HG03558 (cell line): ENCODE results near the gene RARA.

Experiments used
- ATAC-seq: cut with Tn5 transposase; IDR thresholded peaks from one replicate; pipeline ENCODE4 v1.9.1; 2021; ENCODE audit warnings: moderate number of reproducible peaks; ENCODE audit not compliant: unreplicated experiment; ENCODE audit errors: extremely low read depth

RARA gene

DNA sequence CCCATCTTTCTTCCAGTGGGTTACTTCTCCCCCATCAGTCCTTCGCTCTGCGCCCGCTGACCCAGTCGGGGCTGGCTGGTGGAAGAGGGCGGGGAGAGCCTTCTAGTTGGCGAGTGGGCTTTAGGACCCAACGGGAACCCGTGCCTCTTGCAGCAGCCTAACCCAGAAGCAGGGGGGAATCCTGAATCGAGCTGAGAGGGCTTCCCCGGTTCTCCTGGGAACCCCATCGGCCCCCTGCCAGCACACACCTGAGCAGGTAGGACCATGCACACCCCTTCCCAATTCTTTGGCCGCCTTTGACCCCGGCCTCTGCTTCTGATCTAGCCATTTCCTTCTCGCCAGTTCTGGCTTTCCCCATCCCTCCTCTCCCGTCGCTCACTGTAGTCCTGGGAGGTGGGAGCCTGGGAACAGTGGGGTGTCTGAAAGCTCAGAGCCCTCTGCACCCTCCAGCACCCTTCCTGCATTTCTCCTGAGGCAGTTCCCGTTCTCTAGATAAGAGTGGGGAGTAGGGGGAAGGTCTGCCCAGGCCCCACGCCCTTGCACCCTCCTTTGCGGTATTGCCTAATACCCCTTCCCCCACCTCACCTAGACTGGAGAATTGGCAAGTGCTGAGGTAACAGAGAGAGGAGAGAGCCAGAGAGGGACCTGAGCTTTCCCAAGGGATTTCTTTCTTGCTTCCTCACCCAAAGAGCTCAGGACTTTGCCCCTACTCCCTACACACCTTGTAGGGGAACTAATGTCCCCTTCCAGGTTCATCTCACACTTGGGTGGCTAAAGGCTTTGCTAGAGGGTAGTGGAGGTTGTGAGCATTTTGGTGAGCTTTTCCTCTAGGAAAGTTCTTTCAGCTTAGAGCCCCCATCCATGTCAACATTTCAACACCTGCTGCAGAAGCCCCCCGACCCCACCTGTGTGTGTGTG is at the start of gene RARA:
TSS of gene RARA (plus strand) at position 150 of the 918 bp plus-strand sequence. CDS start 22,039 bp downstream, outside the sequence.
- no peak for ATAC-seq

DNA sequence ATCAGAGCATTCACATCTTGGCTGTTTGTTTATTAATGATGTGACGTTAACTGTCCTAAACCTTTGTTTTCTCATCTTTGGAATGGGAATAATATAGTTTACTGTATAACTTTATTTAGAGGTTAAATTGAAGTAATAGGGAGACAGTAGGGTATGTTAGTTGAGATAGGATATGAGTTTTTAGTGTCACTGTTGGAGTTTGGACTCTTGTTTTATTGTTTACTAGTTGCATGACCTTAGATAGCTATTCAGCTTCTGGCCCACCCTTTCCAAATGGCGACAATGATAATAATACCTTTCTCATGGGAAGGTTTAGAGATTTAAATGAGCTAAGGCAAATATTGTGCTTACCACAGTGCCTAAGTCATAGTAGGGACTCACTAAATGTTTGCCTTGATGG is 49.5 kb upstream of the RARA start:
- no peak for ATAC-seq

DNA sequence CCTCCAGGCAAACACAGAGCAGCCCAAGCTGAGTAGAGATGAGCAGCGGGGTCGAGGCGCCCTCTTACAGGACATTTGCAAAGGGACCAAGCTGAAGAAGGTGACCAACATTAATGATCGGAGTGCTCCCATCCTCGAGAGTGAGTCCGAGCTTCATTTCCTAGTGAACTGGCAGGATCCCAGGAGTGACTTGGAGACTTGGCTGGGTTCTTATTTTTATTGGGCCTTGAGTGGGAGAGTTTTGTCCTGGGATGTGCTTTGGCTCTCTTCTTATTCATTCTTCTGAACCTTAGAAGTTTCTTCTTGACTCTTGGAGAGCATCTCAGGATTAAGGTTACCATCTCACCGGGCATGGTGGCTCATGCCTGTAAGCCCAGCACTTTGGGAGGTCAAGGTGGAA is 48.5 kb upstream of the RARA start:
- no peak for ATAC-seq

DNA sequence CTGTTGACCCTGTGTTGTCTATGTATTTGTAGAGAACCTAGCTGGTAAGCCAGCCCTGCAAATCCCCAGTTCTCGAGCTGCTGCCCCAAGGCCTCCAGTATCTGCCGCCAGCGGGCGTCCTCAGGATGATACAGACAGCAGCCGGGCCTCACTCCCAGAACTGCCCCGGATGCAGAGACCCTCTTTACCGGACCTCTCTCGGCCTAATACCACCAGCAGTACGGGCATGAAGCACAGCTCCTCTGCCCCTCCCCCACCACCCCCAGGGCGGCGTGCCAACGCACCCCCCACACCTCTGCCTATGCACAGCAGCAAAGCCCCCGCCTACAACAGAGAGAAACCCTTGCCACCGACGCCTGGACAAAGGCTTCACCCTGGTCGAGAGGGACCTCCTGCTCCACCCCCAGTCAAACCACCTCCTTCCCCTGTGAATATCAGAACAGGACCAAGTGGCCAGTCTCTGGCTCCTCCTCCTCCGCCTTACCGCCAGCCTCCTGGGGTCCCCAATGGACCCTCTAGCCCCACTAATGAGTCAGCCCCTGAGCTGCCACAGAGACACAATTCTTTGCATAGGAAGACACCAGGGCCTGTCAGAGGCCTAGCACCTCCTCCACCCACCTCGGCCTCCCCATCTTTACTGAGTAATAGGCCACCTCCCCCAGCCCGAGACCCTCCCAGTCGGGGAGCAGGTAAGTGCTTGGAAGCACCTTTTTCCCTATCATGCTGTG is 44.4 kb upstream of the RARA start:
- ATAC-seq: no peak

DNA sequence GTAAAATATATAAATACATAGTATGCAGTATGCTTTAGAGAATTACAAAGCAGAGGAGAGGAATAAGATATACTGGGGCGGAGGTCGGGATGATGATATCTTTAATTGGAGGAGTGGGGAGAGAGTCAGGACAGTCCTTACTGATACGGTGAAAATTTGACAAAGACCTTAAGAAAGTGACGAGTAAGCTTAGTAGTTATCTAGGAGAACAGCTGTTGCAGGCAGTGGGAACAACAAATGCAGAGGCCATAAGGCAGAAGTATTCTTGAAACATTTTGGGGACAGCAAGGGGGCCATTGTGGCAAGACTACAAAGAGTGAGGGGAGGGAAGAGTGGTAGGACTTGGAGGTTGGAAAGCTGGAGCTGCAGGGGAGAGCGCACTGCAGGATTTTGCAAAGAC is 43.6 kb upstream of the RARA start:
- ATAC-seq: no peak

DNA sequence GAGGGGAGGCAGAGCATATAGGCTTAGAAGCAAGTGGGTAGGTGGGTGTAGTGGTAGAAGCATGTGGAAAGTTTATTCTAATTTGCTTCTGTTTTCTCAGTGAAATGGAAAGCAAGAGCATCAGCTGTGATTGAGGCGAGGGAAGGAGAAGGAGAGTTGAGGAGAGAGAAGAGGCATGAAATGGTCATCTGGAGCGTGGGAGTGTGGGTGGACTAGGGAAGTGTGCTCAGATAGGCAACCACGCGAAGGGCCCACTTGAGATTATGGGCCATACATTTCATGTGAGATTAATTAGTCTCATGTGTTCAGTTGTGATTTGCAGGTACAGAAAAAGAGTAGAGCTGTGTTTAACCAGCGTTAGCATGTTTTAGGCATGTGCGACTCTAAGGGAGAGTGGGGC is 42.1 kb upstream of the RARA start:
- ATAC-seq: no peak

DNA sequence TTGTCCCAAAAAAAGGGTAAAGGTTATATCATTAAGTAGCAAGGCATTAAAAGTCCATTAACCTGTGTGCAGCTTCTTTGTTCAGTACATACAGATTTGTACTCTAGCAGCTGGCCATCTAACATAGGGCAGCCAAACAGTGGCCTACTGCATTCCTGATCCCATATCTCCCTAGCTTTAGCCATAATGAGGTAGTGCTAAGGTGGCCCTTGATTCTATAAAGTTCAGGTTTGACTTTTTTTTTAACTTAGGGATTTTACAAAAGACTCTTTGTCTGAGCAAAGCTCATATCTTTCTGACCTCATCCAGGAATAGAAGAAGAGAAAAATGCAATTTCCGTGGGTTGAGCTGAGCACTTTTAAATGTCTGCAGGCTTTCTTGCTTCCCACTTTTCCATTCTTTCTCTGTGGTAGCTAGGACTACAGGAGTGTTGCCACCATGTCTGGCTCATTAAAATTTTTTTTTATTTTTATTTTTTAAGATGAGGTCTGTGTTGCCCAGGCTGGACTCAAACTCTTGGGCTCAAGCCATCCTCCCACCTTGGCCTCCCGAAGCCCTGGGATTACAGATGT is 40.8 kb upstream of the RARA start:
- no peak for ATAC-seq

DNA sequence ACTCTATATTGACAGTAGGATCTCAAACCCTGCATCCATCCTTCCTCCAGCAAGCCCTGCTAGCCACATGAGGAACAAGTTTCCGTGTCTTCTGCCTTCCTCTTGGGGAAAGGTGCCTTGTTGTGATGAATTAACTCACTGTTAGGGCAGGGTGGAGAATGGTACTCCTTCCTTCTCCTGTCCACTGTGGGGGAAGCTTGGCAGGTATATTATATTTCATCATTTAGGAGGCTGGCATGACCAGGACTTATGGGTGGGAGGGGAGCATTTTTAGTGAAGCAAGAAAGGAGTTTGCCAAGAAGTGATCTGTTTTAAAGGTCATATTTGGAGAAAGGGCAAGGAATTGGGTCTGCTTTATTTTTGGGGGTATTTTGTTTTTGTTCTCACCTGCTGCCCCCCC is 30.6 kb upstream of the RARA start:
- no peak for ATAC-seq

DNA sequence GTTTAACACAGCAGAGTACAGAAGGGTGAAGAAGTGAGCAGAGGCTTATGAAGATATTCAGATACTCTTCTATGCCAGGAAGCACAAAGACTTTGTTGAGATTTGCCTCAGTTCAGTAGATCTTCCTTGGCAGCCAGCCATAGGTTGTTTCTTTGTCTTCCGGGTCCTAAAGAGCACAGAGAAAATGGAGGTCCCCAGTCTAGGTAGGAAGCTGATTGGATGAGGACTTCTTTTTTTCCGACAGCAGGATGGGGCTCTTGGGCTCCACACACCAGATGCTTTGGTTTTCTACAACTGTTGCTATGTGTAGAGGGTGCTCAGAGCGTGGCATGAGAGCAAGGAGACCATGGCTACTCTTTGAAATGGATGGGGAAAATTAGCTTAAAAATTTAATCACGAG is 29.6 kb upstream of the RARA start:
- ATAC-seq: no peak

DNA sequence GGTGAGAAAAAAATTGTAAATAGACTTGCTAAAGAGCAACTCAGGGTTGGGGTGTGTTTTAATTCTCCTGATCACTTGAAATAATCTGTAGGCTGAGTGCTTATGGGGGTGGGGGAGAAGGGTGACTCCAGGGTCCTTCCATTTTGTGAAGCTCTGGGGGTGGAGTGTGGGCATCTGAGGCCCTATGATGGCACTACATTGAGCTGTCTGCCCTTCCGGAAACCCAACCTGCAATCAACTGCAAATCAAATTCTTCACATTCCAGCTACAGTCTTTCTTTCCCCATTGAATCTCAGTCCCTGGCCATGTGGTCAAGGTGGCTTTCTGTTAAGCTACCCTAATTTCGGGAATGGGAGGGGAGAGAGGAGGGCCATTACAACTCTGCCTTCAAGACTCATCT is 27.3 kb upstream of the RARA start:
- no peak for ATAC-seq

DNA sequence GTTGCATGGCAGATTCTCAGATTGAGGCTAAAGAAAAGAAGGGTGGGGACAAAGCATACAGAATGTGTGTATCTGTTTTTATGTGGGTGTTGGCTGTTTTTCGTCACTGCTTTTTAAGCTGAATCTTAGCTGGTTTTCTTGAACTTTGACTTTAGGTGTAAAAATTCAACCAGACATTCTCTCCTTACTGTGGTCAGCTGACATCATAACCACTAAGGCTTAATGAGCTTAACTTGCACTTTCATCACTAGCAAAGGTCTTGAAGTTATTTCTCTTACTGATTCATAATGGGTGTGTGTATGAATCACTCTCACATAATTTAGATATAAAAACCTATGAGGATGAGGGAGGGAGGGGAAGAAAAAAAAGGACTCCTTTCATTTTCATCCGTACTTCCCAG is 25.3 kb upstream of the RARA start:
- ATAC-seq: no peak

DNA sequence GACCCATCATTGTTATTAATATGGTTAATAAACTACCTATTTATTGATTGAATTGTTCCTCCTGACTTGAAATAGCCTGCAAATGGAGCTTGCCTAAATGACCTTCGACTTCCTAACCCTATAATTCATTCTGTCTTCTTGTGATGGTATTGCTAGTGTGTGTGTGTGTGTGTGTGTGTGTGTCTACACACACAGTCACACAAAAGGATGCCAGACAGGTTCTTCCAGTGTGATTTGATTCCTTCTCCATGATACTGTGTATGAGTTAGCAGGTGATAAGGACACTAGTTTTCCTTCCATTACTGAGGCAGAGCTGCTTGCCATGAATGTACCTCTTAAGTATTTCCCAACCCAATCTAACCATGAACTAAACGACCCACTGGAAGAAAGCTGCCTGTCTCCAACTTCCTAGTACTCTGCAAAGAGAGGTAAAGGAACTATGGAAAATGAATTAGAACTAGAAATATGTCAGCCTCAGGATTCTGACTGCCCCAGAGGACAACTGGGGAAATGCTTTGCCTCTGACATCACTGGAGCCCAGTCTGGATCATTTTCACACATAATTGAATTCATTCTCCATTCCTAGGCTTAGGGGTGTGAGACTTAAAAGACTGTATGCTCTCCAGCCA is 24.8 kb upstream of the RARA start:
- no peak for ATAC-seq

DNA sequence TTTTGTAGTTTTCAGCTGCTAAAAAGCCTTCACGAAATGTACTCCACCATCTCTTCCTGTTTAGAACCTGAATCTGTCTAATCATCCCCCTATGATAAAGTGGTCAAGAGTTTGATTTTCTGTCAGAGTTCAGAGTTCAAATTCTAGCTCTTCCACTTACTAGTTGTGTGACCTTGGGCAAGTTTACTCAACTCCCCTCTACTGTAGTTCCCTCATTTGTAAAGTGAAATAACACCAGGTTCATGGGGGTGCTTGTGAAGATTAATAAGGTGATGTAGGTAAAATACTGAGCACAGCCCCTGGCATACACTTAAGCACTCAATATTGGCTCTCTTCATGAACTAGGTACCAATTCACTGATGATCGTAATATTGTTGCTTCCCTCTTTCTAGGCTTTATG is 22.5 kb upstream of the RARA start:
- ATAC-seq: no peak

DNA sequence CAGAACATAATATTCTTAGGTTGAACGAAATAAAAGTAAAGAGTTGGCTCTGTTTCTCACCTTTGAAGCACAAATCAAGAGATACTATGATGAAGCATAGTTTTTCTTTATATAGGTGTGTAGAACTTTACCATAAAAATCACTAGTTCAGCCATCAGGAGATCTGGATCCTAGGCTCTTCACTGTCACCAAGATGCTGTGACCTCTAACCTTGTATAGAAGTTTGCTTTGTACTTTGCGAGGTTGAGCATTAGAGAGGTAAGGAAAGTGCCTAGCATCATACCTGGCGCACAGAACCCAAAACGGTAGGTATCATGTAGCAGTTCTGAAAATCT is 21.9 kb upstream of the RARA start:
- no peak for ATAC-seq

DNA sequence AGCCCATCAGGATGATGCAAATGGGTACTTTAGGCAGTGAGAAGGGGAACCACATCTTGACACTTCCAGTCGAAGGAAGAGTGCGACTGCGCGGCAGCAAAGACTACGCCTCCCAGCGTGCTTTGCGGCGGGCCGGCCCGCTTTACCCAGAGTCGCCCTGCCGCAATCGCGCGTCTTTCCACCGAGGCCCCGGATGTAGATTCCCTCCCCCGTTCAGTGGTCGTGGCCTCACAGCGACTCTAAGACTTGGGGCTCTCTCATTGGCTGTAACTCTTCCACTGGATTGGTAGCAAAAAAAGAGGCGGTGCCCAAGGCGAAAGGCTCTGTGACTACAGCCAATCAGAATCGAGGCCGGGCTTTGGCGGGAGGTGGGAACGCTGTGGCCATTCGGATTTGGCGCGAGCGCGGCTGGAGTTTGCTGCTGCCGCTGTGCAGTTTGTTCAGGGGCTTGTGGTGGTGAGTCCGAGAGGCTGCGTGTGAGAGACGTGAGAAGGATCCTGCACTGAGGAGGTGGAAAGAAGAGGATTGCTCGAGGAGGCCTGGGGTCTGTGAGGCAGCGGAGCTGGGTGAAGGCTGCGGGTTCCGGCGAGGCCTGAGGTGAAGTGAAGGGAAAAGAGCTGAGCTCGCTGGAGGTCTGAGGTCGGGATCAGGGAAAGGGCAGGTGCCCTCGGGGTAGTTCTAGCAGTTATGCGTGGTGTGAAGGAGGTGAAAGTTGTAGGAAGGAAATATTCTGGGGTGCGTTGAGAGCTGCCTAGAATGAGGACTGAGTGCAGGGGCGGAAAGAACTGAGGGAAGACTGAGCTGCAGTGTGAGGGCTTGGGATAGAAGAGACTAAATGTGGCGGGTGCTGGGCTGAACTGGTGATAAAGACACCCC is 21.2 kb upstream of the RARA start, which contains the start of gene CDC6:
TSS of gene CDC6 (plus strand) at position 386 of the 876 bp plus-strand sequence. CDS start 1,542 bp downstream, outside the sequence.
- peak; percentile 72 for ATAC-seq

DNA sequence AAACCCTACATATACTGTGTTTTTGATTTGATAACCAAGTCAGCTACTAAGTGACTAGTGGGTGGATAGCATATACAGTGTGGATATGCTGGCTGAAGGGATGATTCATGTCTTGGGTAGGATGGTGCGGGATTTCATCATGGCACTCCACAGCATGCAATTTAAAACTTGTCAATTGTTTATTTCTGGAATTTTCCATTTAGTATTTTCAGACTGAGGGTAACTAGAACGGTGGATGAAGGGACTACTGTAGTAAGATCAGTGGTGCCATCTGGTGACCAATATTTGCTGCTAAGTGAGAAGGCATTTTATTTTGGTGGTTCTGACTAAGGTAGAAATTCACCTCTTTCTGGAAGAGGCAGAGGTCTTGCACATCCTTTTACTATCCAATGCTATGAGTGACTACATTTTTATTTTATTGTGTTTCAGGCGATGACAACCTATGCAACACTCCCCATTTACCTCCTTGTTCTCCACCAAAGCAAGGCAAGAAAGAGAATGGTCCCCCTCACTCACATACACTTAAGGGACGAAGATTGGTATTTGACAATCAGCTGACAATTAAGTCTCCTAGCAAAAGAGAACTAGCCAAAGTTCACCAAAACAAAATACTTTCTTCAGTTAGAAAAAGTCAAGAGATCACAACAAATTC is 18.2 kb upstream of the RARA start:
- no peak for ATAC-seq

DNA sequence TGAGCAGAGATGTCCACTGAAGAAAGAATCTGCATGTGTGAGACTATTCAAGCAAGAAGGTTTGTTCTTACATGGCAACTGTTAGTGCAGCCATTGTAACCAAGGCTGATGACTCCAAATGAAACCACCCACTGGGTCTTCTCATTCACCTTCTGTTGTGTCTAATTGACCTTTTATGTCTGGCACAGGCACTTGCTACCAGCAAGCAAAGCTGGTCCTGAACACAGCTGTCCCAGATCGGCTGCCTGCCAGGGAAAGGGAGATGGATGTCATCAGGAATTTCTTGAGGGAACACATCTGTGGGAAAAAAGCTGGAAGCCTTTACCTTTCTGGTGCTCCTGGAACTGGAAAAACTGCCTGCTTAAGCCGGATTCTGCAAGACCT is 17.7 kb upstream of the RARA start:
- ATAC-seq: no peak

DNA sequence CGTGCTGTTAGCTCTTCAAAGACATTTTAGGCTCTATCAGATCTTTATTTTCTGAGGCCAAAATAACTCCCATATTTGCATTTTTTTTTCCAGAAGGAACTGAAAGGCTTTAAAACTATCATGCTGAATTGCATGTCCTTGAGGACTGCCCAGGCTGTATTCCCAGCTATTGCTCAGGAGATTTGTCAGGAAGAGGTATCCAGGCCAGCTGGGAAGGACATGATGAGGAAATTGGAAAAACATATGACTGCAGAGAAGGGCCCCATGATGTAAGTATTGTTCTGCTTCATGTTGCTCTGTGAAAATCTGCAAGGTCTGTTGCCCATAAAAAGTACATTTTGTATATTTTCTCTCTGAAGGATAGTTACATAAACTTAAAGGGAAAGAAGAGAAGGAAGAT is 15.6 kb upstream of the RARA start:
- ATAC-seq: no peak
